Measurements from ENCODE around the gene TPSG1.
"Not testable (repeated sequence)": the region's sequence is repeated elsewhere in the genome, so short reads cannot be mapped to it uniquely, and the experiment has no call there.

TPSG1 gene

DNA sequence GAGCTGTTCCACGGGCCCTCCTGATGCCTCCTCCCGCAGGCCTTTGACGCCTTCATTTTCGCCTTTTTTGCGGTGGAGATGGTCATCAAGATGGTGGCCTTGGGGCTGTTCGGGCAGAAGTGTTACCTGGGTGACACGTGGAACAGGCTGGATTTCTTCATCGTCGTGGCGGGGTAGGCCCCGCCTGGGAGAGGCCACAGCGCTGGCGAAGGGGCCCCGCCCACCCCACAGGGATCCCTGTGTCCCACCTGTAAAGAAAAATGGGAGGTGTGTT lies 29.7 kb downstream of the TPSG1 start:
- no peak for DNase-seq (ENCODE audit: low read depth, low spot score)

- DNase-seq (ENCODE audit: low read depth, low spot score), result no peak
These were observed 30.2 kb downstream of the TPSG1 start for GRCh38 chr16:1194665-1195392.

DNA sequence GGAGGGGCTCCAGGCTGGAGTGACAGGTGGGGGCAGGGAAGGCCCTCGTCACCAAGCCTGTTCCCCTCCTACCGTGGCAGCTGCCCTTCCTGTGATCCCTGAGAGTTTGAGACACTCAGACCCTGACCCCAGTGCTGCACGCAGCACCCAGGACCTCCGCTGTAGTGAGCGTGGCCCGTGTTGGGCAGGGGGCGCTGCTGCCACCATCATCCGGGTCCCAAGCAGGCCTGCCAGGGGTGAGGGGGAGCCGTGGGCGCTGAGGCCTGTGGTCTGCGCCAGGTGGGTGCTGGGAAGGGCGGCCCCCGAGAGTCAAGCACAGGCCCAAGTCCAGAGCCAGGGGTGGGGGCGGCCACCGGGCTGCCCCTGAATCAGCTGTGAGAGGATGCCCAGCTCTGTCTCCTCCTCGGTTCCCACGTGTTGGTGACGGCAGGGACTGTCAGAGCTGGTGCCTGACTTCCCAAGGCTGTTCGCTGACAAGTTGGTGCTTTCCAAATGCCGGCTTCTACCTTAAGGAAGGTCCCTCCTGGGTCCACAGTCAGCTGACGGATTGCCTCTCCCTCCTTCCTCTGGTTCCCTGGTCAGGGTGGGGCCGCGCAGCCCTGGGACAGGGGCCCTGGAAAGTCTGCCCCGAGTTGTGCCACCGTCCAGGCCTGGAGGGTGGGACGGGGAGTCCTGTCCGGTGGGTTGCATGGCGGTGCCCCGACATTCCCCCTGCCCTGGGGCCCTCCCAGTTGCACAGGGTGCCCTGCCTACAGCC lies 31.1 kb downstream of the TPSG1 start:
- no peak for DNase-seq (ENCODE audit: low read depth, low spot score)

- no peak for DNase-seq (ENCODE audit: low read depth, low spot score)
These were observed 31.8 kb downstream of the TPSG1 start for GRCh38 chr16:1193143-1193824.

- DNase-seq (ENCODE audit: low read depth, low spot score), result no peak
These were observed 32.5 kb downstream of the TPSG1 start for GRCh38 chr16:1192384-1193073.

GRCh38 chr16:1190789-1191188 lies 34.3 kb downstream of the TPSG1 start:
- DNase-seq (ENCODE audit: low read depth, low spot score), result not testable (repeated sequence)

DNA sequence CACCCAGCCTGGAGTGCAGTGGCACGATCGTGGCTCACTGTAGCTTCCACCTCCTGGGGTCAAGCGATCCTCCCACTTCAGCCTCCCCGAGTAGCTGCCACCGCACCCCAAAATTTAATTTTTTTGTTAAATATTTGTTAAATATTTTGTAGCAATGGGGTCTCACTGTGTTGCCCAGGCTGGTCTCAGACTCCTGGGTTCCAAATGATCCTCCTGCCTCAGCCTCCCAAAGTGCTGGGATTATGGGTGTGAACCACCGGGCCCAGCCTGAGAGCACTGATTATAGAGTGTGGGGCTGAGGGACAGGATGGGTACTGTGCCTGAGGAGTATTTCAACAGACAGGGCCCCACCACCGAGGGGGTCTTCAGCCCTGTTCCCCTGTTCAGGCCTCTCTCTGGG lies 35.6 kb downstream of the TPSG1 start:
- no peak for DNase-seq (ENCODE audit: low read depth, low spot score)

GRCh38 chr16:1188432-1189189 lies 36.5 kb downstream of the TPSG1 start:
- DNase-seq (ENCODE audit: low read depth, low spot score), result no peak

- not testable (repeated sequence) for DNase-seq (ENCODE audit: low read depth, low spot score)
These were observed 39.4 kb downstream of the TPSG1 start for GRCh38 chr16:1185460-1186207.

GRCh38 chr16:1184980-1185379 lies 40.1 kb downstream of the TPSG1 start:
- no peak for DNase-seq (ENCODE audit: low read depth, low spot score)

GRCh38 chr16:1184156-1184868 lies 40.8 kb downstream of the TPSG1 start:
- DNase-seq (ENCODE audit: low read depth, low spot score), result no peak

DNA sequence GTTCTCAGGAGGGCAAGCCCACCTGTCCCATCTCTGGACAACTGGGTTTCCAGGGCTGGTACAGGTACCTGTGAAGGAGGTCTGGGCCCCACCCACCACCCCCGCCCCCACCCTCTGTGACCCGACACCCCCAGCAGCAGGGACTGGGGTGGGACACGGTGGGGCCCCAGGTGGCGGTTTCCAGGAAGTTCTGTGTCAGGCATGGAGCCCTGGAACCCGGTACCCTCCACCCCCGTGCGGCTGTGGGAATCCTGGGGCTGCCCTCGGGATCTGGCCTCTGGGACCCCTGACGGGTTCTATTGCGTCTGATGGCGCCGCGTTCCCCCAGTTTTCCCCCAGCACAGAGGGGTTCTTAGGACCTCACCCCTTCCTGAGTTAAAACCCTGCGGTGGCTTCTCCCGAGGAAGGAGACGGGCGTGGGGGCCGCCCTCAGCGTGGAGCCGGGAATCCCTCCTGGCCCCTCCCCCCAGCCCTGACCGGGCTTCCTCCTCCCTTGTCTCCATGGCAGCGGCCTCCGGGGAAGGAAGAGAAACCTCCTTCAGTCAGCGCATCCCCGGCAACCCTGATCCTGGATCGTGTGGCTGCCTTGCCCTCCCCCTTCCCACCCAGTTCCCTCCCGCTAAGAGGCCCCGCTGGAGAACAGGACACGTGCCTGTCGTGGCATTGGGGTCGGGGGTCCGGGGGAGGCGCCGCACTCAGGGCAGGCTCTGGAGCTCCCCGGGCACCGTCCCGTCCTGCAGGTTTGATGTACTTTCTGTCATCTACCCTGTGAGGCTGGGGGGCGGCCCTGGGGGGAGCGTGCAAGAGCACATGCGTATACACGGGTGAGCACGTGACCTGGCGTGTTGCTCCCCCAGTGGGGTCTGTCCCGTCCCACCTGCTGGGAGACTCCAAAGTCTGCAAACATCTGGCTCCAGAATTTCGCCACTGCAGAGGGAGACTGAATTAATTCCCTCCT lies 41.8 kb downstream of the TPSG1 start:
- DNase-seq (ENCODE audit: low read depth, low spot score), result peak; percentile 17

DNA sequence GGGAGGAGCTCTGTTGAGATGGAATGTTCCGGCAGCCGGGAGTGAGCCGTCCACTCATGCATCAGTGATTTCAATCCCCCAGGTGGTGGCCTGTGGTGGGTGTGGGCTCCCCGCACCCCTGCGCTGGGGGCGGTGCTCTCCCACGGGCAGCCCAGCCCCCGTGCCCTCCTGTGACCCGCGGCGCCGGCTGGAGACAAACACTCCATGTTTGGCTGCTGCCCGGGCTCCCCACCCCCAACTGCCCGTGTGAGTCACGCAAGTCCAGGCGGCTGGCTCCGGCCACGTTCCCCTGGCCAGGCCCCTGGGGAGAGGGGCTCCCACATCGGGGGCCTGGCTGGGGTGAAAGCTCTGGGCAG lies 42.8 kb downstream of the TPSG1 start:
- peak; percentile 46 for DNase-seq (ENCODE audit: low read depth, low spot score)

- no peak for DNase-seq (ENCODE audit: low read depth, low spot score)
These were observed 43.4 kb downstream of the TPSG1 start for GRCh38 chr16:1181404-1182315.

GRCh38 chr16:1180549-1181403 lies 44.3 kb downstream of the TPSG1 start:
- DNase-seq (ENCODE audit: low read depth, low spot score), result no peak

DNA sequence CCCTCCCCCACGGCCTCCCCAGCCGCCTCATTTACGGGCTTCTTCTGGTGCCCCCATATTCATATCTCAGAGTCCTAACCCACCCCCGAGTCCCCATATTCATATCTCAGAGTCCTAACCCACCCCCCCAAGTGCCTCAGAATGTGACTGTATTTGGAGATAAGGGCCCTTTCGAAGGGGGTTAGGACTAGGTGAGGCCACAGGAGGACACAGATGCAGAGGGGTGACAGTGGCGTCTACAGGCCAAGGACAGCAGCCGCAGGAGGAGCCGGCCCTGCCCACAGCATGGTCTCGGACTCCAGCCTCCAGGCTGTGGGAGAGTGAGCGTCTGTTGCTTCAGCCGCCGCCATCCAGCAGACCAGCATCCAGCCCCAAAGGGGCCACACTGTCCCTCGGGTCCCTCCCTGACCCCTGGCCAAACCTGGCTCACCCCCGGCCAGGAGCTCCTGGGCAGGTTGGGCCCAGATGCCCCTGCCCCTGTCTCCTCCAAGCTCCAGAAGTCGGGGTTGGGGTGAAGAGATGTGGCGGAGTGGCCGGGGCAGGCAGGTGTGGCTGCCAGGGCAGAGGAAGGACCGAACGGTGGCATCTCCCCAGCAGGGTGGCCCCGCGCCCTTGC lies 46.7 kb downstream of the TPSG1 start:
- no peak for DNase-seq (ENCODE audit: low read depth, low spot score)

- DNase-seq (ENCODE audit: low read depth, low spot score), result no peak
These were observed 47.3 kb downstream of the TPSG1 start for GRCh38 chr16:1177750-1178149.

All from smooth muscle cell of the brain vasculature (primary cell).